ENCODE data around the gene GLIS1. TPM values are rescaled to one million over a fixed set of nuclear protein-coding genes. Genes with fewer than 3 reads are reported as not detected.

GLIS1 gene
- total and polyA plus RNA-seq, 5 donors from 2014 or later, result not detected

- Mint-ChIP-seq H3K9me3 (no peaks in the 10 kb centered on the region), H3K27me3 (no peaks in the 10 kb centered on the region)
- no peak for DNase-seq
These were observed 81.0 kb downstream of the GLIS1 start for GRCh38 chr1:53657891-53658396.

DNA sequence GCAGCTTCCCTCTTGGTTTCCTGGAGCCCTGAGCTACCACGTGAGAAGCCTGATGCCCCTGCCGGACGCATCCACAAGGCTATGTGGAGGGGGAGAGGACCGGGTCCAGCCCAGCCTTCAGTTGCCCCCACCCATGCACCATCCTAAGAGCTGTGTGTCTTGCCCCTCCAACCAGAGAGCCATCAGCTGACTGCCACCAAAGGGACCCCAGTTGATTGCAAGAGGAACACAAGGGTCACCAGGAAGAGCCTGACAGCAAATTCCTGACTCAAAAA lies 81.5 kb downstream of the GLIS1 start:
- Mint-ChIP-seq H3K4me1 (no peaks in the 10 kb centered on the region), H3K36me3 (no peaks in the 10 kb centered on the region), H3K4me3 (no peak overlapping the region), H3K27ac (no peak overlapping the region), H3K27me3 (no peaks in the 10 kb centered on the region), H3K9me3 (no peaks in the 10 kb centered on the region)
- no peak for DNase-seq
- ATAC-seq (ENCODE audit: low read depth in 2 of 2), result no peak
- H3K27me3 ChIP-seq (ENCODE audit: control insufficient read depth, insufficient read depth, low read length), result no peaks in the 10 kb centered on the region
- H3K36me3 ChIP-seq (ENCODE audit: control insufficient read depth, insufficient read depth, low read length), result no peaks in the 10 kb centered on the region
- H3K9me3 ChIP-seq (ENCODE audit: control insufficient read depth in 2 of 2, low read length in 2 of 2), result no peaks in the 10 kb centered on the region
- H3K4me1 ChIP-seq (ENCODE audit: control insufficient read depth, insufficient read depth, low read length, poor library complexity, severe bottlenecking), result no peaks in the 10 kb centered on the region
- H3K27ac ChIP-seq (ENCODE audit: insufficient read depth, low read length, poor library complexity, severe bottlenecking), result no peak overlapping the region
- H3K4me3 ChIP-seq (ENCODE audit: low read depth, low read length), result no peak overlapping the region

More at GRCh38 chr1:53657891-53658396, 81.0 kb downstream of the GLIS1 start:
- Histone ChIP-seq H3K4me3 (ENCODE audit: low read depth, low read length) (no peak overlapping the region), H3K27me3 (ENCODE audit: control insufficient read depth, insufficient read depth, low read length) (no peaks in the 10 kb centered on the region), H3K36me3 (ENCODE audit: control insufficient read depth, insufficient read depth, low read length) (no peaks in the 10 kb centered on the region), H3K9me3 (ENCODE audit: control insufficient read depth in 2 of 2, low read length in 2 of 2) (no peaks in the 10 kb centered on the region), H3K4me1 (ENCODE audit: control insufficient read depth, insufficient read depth, low read length, poor library complexity, severe bottlenecking) (no peaks in the 10 kb centered on the region), H3K27ac (ENCODE audit: insufficient read depth, low read length, poor library complexity, severe bottlenecking) (no peak overlapping the region)
- H3K4me3 Mint-ChIP-seq, result no peak overlapping the region
- peak overlapping the region in 1 of 3 donors; percentile 66 for H3K27ac Mint-ChIP-seq
- ATAC-seq (ENCODE audit: low read depth in 2 of 2), result no peak
- no peaks in the 10 kb centered on the region for H3K4me1 Mint-ChIP-seq
- H3K36me3 Mint-ChIP-seq, result no peaks in the 10 kb centered on the region

- H3K4me3 Mint-ChIP-seq, result no peak overlapping the region
- H3K4me1 ChIP-seq (ENCODE audit: control insufficient read depth, insufficient read depth, low read length, poor library complexity, severe bottlenecking), result no peaks in the 10 kb centered on the region
- no peaks in the 10 kb centered on the region for H3K9me3 ChIP-seq (ENCODE audit: control insufficient read depth in 2 of 2, low read length in 2 of 2)
- H3K27me3 ChIP-seq (ENCODE audit: control insufficient read depth, insufficient read depth, low read length), result no peaks in the 10 kb centered on the region
- H3K4me1 Mint-ChIP-seq, result no peaks in the 10 kb centered on the region
- no peaks in the 10 kb centered on the region for H3K9me3 Mint-ChIP-seq
- H3K36me3 Mint-ChIP-seq, result no peaks in the 10 kb centered on the region
- no peak overlapping the region for H3K27ac ChIP-seq (ENCODE audit: insufficient read depth, low read length, poor library complexity, severe bottlenecking)
- H3K36me3 ChIP-seq (ENCODE audit: control insufficient read depth, insufficient read depth, low read length), result no peaks in the 10 kb centered on the region
- no peak for DNase-seq
- no peak for ATAC-seq (ENCODE audit: low read depth in 2 of 2)
- H3K4me3 ChIP-seq (ENCODE audit: low read depth, low read length), result no peak overlapping the region
- no peaks in the 10 kb centered on the region for H3K27me3 Mint-ChIP-seq
- no peak overlapping the region for H3K27ac Mint-ChIP-seq
These were observed 82.0 kb downstream of the GLIS1 start for GRCh38 chr1:53656747-53657530.

DNA sequence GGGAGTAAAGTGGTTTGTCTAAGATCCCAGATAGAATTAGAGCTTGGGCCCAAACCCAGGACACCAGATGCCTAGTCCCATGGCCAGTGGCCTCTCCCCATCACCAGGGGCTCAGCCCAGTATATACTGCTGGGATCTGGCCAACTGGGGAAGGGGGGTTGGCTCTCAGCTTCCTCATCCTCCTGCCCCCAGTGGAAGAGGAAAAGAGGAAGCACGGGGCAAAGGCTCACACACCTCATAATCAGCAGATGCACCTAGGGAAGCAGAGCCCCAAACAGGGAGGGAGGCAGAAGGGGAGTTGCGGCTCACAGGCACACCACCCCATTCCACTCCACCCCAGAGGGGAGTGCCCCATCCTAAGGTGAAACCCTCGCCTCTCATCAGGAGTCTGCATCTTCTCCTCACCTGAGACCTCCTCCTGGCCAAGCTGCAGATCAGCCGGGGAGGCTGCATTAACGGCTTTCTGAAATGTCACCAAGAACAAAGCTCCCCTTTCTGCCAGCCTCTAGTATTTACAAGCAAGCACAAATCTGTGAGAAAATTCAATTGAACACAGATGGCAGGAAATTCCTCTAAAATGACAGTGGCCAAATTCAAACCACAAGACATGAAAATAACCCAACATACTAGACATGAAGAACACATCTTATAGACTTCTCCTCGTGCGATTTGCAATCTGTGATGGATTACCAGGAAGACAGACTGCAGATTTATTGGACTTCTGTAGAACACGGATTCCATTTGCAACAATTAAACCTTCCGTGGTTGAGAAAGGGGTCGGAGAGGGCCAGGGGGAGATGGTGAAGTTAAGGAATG lies 82.8 kb downstream of the GLIS1 start:
- no peak for ATAC-seq (ENCODE audit: low read depth in 2 of 2)
- Histone ChIP-seq H3K9me3 (ENCODE audit: control insufficient read depth in 2 of 2, low read length in 2 of 2) (no peaks in the 10 kb centered on the region), H3K27ac (ENCODE audit: insufficient read depth, low read length, poor library complexity, severe bottlenecking) (no peak overlapping the region), H3K4me3 (ENCODE audit: low read depth, low read length) (no peak overlapping the region), H3K36me3 (ENCODE audit: control insufficient read depth, insufficient read depth, low read length) (no peaks in the 10 kb centered on the region), H3K27me3 (ENCODE audit: control insufficient read depth, insufficient read depth, low read length) (no peaks in the 10 kb centered on the region), H3K4me1 (ENCODE audit: control insufficient read depth, insufficient read depth, low read length, poor library complexity, severe bottlenecking) (no peaks in the 10 kb centered on the region)
- no peaks in the 10 kb centered on the region for H3K9me3 Mint-ChIP-seq
- no peaks in the 10 kb centered on the region for H3K36me3 Mint-ChIP-seq
- no peak overlapping the region for H3K4me3 Mint-ChIP-seq
- H3K27me3 Mint-ChIP-seq, result no peaks in the 10 kb centered on the region
- H3K4me1 Mint-ChIP-seq, result no peaks in the 10 kb centered on the region
- H3K27ac Mint-ChIP-seq, result no peak overlapping the region
- DNase-seq, result no peak

DNA sequence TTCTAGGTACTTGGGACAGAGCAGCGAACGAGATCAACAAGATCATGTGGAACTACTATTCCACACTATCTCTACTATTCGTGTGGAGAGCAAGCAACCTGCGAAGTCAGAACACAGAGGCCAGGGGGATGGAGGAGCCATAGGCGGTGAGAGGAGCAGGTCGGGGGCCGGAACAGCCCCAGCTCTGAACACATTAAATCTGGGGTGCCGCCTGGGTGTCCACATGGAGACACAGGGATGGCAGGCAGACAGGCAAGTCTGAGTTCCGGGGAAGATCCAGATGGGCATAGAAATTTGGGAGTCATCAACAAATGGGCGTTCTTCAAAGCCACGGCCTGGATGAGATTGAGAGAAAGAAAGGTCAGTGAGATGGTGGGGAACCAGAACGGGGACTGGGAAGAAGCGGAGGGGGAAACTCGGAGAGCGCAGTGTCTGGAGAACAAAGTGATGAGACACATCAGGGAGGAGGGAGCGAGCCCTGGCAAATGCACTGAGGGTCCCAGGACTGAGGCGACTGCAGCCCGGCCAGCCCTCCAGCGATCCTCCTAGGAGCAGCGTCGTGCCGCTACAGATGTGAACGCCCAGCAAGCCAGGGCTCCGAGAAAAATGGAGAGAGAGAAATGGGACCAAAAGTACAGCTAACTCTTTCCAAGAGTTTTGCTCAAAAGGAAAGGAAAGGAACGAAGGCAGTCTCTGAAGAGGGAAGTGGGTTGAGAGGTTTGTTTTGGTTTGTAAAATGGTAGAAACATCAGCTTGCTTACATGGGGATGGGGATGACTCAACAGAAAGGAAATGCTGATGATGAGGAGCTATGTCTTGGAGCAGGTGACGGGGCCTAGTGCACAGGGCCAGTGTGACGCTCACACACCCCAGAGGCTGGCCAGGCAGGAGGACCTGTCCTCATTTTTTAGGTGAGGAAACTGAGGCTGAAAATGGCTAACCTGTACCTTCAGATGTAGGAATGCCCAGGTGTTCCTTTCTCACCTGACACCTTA lies 84.5 kb downstream of the GLIS1 start:
- H3K4me1 ChIP-seq (ENCODE audit: control insufficient read depth, insufficient read depth, low read length, poor library complexity, severe bottlenecking), result no peaks in the 10 kb centered on the region
- no peak for ATAC-seq (ENCODE audit: low read depth in 2 of 2)

DNA sequence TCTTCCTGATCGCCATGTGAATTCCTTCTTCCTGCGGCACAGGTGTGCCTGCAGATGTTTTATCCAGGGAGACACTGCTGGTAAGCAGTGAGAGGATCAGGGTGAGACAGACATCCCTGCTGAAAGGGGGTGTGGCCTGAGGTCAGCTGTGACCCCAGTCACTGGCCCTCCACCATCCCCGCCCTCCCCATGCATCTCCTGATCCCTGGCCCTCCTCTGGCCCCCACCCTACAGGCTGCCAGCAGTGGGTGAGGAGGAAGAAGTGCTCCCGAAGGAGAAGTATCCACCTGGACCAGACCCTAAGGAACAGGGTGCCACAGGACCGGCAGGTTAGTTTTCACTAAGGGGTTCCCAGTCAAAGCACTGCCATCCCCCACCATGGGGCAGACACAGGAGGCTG lies 85.3 kb downstream of the GLIS1 start:
- ATAC-seq (ENCODE audit: low read depth in 2 of 2), result no peak
- Mint-ChIP-seq H3K27me3 (peaks cover under 1% of the 10 kb centered on the region), H3K27ac (peak overlapping the region in 1 of 3 donors; percentile 46), H3K4me1 (no peaks in the 10 kb centered on the region), H3K9me3 (no peaks in the 10 kb centered on the region), H3K4me3 (no peak overlapping the region), H3K36me3 (no peaks in the 10 kb centered on the region)
- Histone ChIP-seq H3K36me3 (ENCODE audit: control insufficient read depth, insufficient read depth, low read length) (no peaks in the 10 kb centered on the region), H3K27ac (ENCODE audit: insufficient read depth, low read length, poor library complexity, severe bottlenecking) (no peak overlapping the region), H3K4me1 (ENCODE audit: control insufficient read depth, insufficient read depth, low read length, poor library complexity, severe bottlenecking) (no peaks in the 10 kb centered on the region), H3K4me3 (ENCODE audit: low read depth, low read length) (no peak overlapping the region), H3K27me3 (ENCODE audit: control insufficient read depth, insufficient read depth, low read length) (no peaks in the 10 kb centered on the region), H3K9me3 (ENCODE audit: control insufficient read depth in 2 of 2, low read length in 2 of 2) (no peaks in the 10 kb centered on the region)
- no peak for DNase-seq

More for the DNA sequence above, 84.5 kb downstream of the GLIS1 start:
- no peaks in the 10 kb centered on the region for H3K4me1 Mint-ChIP-seq
- no peak for DNase-seq
- no peak overlapping the region for H3K4me3 Mint-ChIP-seq
- no peaks in the 10 kb centered on the region for H3K9me3 Mint-ChIP-seq
- Histone ChIP-seq H3K9me3 (ENCODE audit: control insufficient read depth in 2 of 2, low read length in 2 of 2) (no peaks in the 10 kb centered on the region), H3K27ac (ENCODE audit: insufficient read depth, low read length, poor library complexity, severe bottlenecking) (no peak overlapping the region), H3K4me3 (ENCODE audit: low read depth, low read length) (no peak overlapping the region), H3K36me3 (ENCODE audit: control insufficient read depth, insufficient read depth, low read length) (no peaks in the 10 kb centered on the region), H3K27me3 (ENCODE audit: control insufficient read depth, insufficient read depth, low read length) (no peaks in the 10 kb centered on the region)
- H3K36me3 Mint-ChIP-seq, result no peaks in the 10 kb centered on the region
- no peak overlapping the region for H3K27ac Mint-ChIP-seq
- H3K27me3 Mint-ChIP-seq, result no peaks in the 10 kb centered on the region

DNA sequence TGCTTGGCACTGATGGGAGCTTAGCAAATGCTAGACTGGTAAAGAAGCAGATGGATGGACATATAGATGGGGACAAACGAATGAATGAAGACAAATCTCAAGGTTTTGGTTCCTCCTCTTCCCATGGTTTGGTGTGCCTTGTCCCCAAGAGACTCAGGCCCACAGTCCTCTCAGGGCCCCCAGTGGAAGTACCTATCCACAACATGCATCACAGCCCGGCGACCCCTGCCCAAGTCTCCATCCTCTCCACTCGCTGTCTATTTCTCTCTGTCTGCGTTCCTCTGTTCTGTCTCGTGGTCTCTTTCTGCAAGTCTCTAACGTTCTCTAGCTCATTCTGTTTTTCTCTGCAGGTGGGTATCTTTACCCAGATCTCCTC lies 85.8 kb downstream of the GLIS1 start:
- no peak for ATAC-seq (ENCODE audit: low read depth in 2 of 2)
- DNase-seq, result no peak
- no peaks in the 10 kb centered on the region for H3K4me1 Mint-ChIP-seq
- H3K4me1 ChIP-seq (ENCODE audit: control insufficient read depth, insufficient read depth, low read length, poor library complexity, severe bottlenecking), result no peaks in the 10 kb centered on the region
- H3K9me3 ChIP-seq (ENCODE audit: control insufficient read depth in 2 of 2, low read length in 2 of 2), result no peaks in the 10 kb centered on the region
- peaks cover 5% of the 10 kb centered on the region for H3K27me3 Mint-ChIP-seq
- H3K4me3 ChIP-seq (ENCODE audit: low read depth, low read length), result no peak overlapping the region
- no peak overlapping the region for H3K27ac ChIP-seq (ENCODE audit: insufficient read depth, low read length, poor library complexity, severe bottlenecking)
- H3K36me3 Mint-ChIP-seq, result no peaks in the 10 kb centered on the region
- no peaks in the 10 kb centered on the region for H3K36me3 ChIP-seq (ENCODE audit: control insufficient read depth, insufficient read depth, low read length)
- H3K9me3 Mint-ChIP-seq, result no peaks in the 10 kb centered on the region
- H3K27me3 ChIP-seq (ENCODE audit: control insufficient read depth, insufficient read depth, low read length), result no peaks in the 10 kb centered on the region
- peak overlapping the region in 2 of 3 donors; percentile 10 to 46 for H3K27ac Mint-ChIP-seq
- no peak overlapping the region for H3K4me3 Mint-ChIP-seq
